ENCODE measurements around the gene PPIF. TPM values are rescaled to one million over a fixed set of nuclear protein-coding genes. Genes with fewer than 3 reads are reported as not detected.

The PPIF gene
- total RNA-seq, 1 experiment from 2014 or later, result 59.0 TPM

DNA sequence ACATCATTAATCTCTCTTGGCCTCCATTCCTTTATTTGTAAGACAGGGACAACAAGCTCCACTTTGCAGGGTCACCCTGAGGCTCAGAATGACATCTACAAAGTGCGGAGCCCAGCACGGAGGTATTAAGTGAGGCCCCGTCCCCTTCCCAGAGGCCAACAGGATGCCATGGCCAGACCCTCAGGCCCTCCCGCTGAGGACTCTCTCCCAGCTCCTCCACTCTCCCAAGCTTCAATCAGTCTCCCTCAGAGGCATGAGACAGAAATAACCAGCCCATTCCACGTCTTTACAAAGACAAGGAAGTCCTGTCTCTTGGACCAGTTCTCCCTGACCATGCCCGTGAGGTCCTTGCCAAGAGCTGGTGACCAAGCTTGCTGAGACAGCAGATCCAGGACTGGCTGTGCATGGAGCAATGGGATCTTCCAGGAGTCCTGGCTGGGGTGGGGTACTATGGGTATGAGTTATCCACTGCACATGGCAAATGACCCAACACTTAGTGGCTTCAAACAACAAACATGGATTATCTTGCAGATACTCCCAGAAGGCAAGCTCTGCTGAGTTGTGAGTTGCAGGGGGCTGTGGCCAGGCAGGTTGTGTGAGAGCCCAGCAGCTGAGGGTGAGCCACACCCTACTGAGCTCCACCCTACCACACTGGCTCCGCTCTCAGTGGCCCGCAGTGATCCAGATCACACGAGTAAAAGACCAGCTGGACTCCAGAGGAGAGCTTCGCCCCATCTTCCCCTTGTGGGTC lies 4.3 kb upstream of the PPIF start:
- H3K4me3 ChIP-seq (ENCODE audit: low read depth in 2 of 2, low read length in 2 of 2), result no peak overlapping the region
- ATAC-seq, result no peak
- peaks cover 5% of the 10 kb centered on the region for H3K4me1 ChIP-seq (ENCODE audit: control insufficient read depth, insufficient read depth, low read length)
- ChIA-PET CTCF (no interaction called here), POLR2A (interaction anchor here (0.6 kb wide), 1 partner anchor 115 kb away, joined by 7 read pairs; no protein-coding TSS in a partner anchor)
- DNase-seq (ENCODE audit: low read depth, low spot score), result no peak
- TF ChIP-seq, protein P1, sequence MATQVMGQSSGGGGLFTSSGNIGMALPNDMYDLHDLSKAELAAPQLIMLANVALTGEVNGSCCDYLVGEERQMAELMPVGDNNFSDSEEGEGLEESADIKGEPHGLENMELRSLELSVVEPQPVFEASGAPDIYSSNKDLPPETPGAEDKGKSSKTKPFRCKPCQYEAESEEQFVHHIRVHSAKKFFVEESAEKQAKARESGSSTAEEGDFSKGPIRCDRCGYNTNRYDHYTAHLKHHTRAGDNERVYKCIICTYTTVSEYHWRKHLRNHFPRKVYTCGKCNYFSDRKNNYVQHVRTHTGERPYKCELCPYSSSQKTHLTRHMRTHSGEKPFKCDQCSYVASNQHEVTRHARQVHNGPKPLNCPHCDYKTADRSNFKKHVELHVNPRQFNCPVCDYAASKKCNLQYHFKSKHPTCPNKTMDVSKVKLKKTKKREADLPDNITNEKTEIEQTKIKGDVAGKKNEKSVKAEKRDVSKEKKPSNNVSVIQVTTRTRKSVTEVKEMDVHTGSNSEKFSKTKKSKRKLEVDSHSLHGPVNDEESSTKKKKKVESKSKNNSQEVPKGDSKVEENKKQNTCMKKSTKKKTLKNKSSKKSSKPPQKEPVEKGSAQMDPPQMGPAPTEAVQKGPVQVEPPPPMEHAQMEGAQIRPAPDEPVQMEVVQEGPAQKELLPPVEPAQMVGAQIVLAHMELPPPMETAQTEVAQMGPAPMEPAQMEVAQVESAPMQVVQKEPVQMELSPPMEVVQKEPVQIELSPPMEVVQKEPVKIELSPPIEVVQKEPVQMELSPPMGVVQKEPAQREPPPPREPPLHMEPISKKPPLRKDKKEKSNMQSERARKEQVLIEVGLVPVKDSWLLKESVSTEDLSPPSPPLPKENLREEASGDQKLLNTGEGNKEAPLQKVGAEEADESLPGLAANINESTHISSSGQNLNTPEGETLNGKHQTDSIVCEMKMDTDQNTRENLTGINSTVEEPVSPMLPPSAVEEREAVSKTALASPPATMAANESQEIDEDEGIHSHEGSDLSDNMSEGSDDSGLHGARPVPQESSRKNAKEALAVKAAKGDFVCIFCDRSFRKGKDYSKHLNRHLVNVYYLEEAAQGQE (IDR thresholded peaks at IDR 0.05; ENCODE audit: insufficient read depth in 1 of 2, low read depth in 2 of 2, low read length in 1 of 2), result no peak
- TF ChIP-seq TCF7L2 (IDR thresholded peaks at IDR 0.05; ENCODE audit: low read depth, low read length) (no peak), SIN3A (IDR thresholded peaks at IDR 0.05; ENCODE audit: borderline replicate concordance, insufficient read depth, low read depth, low read length) (no peak), POLR2AphosphoS5 (IDR thresholded peaks at IDR 0.05; ENCODE audit: low read depth, low read length) (no peak)
- no peaks in the 10 kb centered on the region for H3K36me3 ChIP-seq (ENCODE audit: control insufficient read depth, insufficient read depth, low read length)
- BruUV-seq (replicated peaks), result no TSS peak
- intact Hi-C loops (cut with micrococcal nuclease; ENCODE audit: unreplicated experiment) (no loop called here), in situ Hi-C loops (cut with HindIII; ENCODE audit: low pct_unique_long_range_greater_than_20kb, low sequenced_read_pairs) (no loop called here)
- H3K9me3 ChIP-seq (ENCODE audit: control insufficient read depth, insufficient read depth, low read depth, low read length), result no peaks in the 10 kb centered on the region
- H3K27me3 ChIP-seq (ENCODE audit: control insufficient read depth, insufficient read depth, low read length), result no peaks in the 10 kb centered on the region
- no peak overlapping the region for H3K27ac ChIP-seq (ENCODE audit: low read length)

- ChIA-PET CTCF (no interaction called here), POLR2A (interaction anchor here (0.5 kb wide), 1 partner anchor 13 kb away, joined by 7 read pairs; no protein-coding TSS in a partner anchor)
- ATAC-seq, result no peak
- peaks cover 14% of the 10 kb centered on the region for H3K4me1 ChIP-seq (ENCODE audit: control insufficient read depth, insufficient read depth, low read length)
- no TSS peak for BruUV-seq (replicated peaks)
- in situ Hi-C loops (cut with HindIII; ENCODE audit: low pct_unique_long_range_greater_than_20kb, low sequenced_read_pairs), result no loop called here
- H3K27me3 ChIP-seq (ENCODE audit: control insufficient read depth, insufficient read depth, low read length), result no peaks in the 10 kb centered on the region
- TF ChIP-seq SIN3A (IDR thresholded peaks at IDR 0.05; ENCODE audit: borderline replicate concordance, insufficient read depth, low read depth, low read length) (no peak), POLR2AphosphoS5 (IDR thresholded peaks at IDR 0.05; ENCODE audit: low read depth, low read length) (no peak), TCF7L2 (IDR thresholded peaks at IDR 0.05; ENCODE audit: low read depth, low read length) (no peak)
- TF ChIP-seq, protein P1 (IDR thresholded peaks at IDR 0.05; ENCODE audit: insufficient read depth in 1 of 2, low read depth in 2 of 2, low read length in 1 of 2), result no peak
- TF ChIP-seq, protein P2, sequence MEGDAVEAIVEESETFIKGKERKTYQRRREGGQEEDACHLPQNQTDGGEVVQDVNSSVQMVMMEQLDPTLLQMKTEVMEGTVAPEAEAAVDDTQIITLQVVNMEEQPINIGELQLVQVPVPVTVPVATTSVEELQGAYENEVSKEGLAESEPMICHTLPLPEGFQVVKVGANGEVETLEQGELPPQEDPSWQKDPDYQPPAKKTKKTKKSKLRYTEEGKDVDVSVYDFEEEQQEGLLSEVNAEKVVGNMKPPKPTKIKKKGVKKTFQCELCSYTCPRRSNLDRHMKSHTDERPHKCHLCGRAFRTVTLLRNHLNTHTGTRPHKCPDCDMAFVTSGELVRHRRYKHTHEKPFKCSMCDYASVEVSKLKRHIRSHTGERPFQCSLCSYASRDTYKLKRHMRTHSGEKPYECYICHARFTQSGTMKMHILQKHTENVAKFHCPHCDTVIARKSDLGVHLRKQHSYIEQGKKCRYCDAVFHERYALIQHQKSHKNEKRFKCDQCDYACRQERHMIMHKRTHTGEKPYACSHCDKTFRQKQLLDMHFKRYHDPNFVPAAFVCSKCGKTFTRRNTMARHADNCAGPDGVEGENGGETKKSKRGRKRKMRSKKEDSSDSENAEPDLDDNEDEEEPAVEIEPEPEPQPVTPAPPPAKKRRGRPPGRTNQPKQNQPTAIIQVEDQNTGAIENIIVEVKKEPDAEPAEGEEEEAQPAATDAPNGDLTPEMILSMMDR (IDR thresholded peaks at IDR 0.05), result no peak
- intact Hi-C loops (cut with micrococcal nuclease; ENCODE audit: unreplicated experiment), result no loop called here
- no peak for DNase-seq (ENCODE audit: low read depth, low spot score)
- no peak overlapping the region for H3K4me3 ChIP-seq (ENCODE audit: low read depth in 2 of 2, low read length in 2 of 2)
- H3K36me3 ChIP-seq (ENCODE audit: control insufficient read depth, insufficient read depth, low read length), result no peaks in the 10 kb centered on the region
- no peak overlapping the region for H3K27ac ChIP-seq (ENCODE audit: low read length)
- H3K9me3 ChIP-seq (ENCODE audit: control insufficient read depth, insufficient read depth, low read depth, low read length), result no peaks in the 10 kb centered on the region
Observed at GRCh38 chr10:79344502-79345195, 2.6 kb upstream of the PPIF start.

All from Panc1 (cell line).